SK-N-SH (cell line): ENCODE results near the gene GATD1. TPM values are rescaled to one million over a fixed set of nuclear protein-coding genes. Genes with fewer than 3 reads are reported as not detected.

Experiments
- CTCF ChIA-PET: fragments of 300-600, 350-600 bp; formaldehyde crosslinking; extraction: SDS; loops from one replicate; lab custom pipeline; 2021; lab: Yijun Ruan, JAX
- POLR2A ChIA-PET: fragments of 350-600 bp; sonication (Branson Sonifier 250); formaldehyde crosslinking; extraction: SDS; loops from one replicate; lab custom pipeline; 2020; ENCODE audit warnings: antibody characterized with exemption, inconsistent platforms; lab: Yijun Ruan, JAX
- DNase-seq: peaks from one replicate; pipeline ENCODE4 v3.0.0; 2012
- H2AFZ ChIP-seq: fragments of 200-600 bp; sonication (generic); 2 replicates; pipeline ENCODE4 v1.8.1; 2016; ENCODE audit warnings: antibody characterized with exemption, mild to moderate bottlenecking, low read depth
- H3F3A ChIP-seq: fragments of 200-600 bp; sonication (generic); replicated peaks from 2 replicates; pipeline ENCODE3; 2016; ENCODE audit warnings: antibody characterized with exemption, mild to moderate bottlenecking; ENCODE audit not compliant: insufficient read depth
- H3K27ac ChIP-seq, 2 experiments: fragments of 200-500 bp in 1 of 2; fragments of 200-600 bp in 1 of 2; sonication (Bioruptor generic) in 1 of 2; sonication (generic), shearing (Covaris generic) in 1 of 2; 2 replicates each; pipeline versions ENCODE4 v1.5.1 to v1.6.1; 2014 to 2016; ENCODE audit warnings: low read depth in 2 of 2, inconsistent platforms in 1 of 2, low read length in 1 of 2, mild to moderate bottlenecking in 1 of 2, mixed read lengths in 1 of 2
- H3K27me3 ChIP-seq: fragments of 200-600 bp; sonication (generic), shearing (Covaris generic); 2 replicates; pipeline ENCODE4 v1.6.1; 2016; ENCODE audit warnings: mixed run types; ENCODE audit not compliant: insufficient read depth
- H3K36me3 ChIP-seq, 2 experiments: fragments of 200-500 bp in 1 of 2; fragments of 200-600 bp in 1 of 2; sonication (Bioruptor generic) in 1 of 2; sonication (generic) in 1 of 2; replicated peaks in 1 of 2; 2 replicates each; pipeline versions ENCODE3 to v1.5.1; 2014 to 2016; ENCODE audit warnings: low read length in 1 of 2, mild to moderate bottlenecking in 1 of 2; ENCODE audit not compliant: insufficient read depth in 2 of 2, control insufficient read depth in 1 of 2
- H3K4me1 ChIP-seq, 2 experiments: fragments of 200-500 bp in 1 of 2; fragments of 200-600 bp in 1 of 2; sonication (Bioruptor generic) in 1 of 2; sonication (generic), shearing (Covaris generic) in 1 of 2; 2 replicates each; pipeline versions ENCODE4 v1.5.1 to v1.6.1; 2014 to 2016; ENCODE audit warnings: low read depth in 1 of 2, low read length in 1 of 2, mixed run types in 1 of 2; ENCODE audit not compliant: insufficient read depth in 2 of 2, control insufficient read depth in 1 of 2
- H3K4me2 ChIP-seq: fragments of 200-600 bp; sonication (generic), shearing (Covaris generic); 2 replicates; pipeline ENCODE4 v1.6.1; 2017; ENCODE audit warnings: mixed run types
- H3K4me3 ChIP-seq, 2 experiments: fragments of 200-500 bp in 1 of 2; fragments of 200-600 bp in 1 of 2; sonication (Bioruptor generic) in 1 of 2; sonication (generic), shearing (Covaris generic) in 1 of 2; 2 replicates each; pipeline versions ENCODE4 v1.5.1 to v1.8.1; 2014 to 2016; ENCODE audit warnings: low read depth in 2 of 2, inconsistent platforms in 1 of 2, low read length in 1 of 2, mild to moderate bottlenecking in 1 of 2, mixed read lengths in 1 of 2, moderate library complexity in 1 of 2
- H3K79me2 ChIP-seq: fragments of 200-600 bp; sonication (generic); 2 replicates; pipeline ENCODE4 v1.8.1; 2017; ENCODE audit warnings: mild to moderate bottlenecking; ENCODE audit not compliant: insufficient read depth
- H3K9ac ChIP-seq: fragments of 200-600 bp; sonication (generic); 2 replicates; pipeline ENCODE4 v1.6.1; 2017; ENCODE audit warnings: mixed run types
- H3K9me2 ChIP-seq: fragments of 200-600 bp; sonication (generic); 2 replicates; pipeline ENCODE4 v1.6.1; 2017; ENCODE audit warnings: mixed run types
- H3K9me3 ChIP-seq: fragments of 200-600 bp; sonication (generic); 2 replicates; pipeline ENCODE4 v1.6.1; 2017; ENCODE audit warnings: mixed run types, mild to moderate bottlenecking, moderate library complexity
- H4K20me1 ChIP-seq: fragments of 200-600 bp; sonication (generic); 2 replicates; pipeline ENCODE4 v1.6.1; 2017; ENCODE audit warnings: mild to moderate bottlenecking, mixed run types; ENCODE audit not compliant: insufficient read depth
- EP300 ChIP-seq, 2 experiments: IDR thresholded peaks; 2 replicates each; pipeline versions ENCODE4 v1.4.0 to v1.6.1; 2012; ENCODE audit warnings: borderline replicate concordance in 1 of 2, low read depth in 1 of 2, low read length in 1 of 2
- FOXJ3 ChIP-seq: sonication (generic); formaldehyde crosslinking; IDR thresholded peaks from 2 replicates; pipeline ENCODE4 v1.5.1; 2020; ENCODE audit warnings: mild to moderate bottlenecking, missing genetic modification reagents
- FOXM1 ChIP-seq: IDR thresholded peaks from 2 replicates; pipeline ENCODE4 v1.4.0; 2012; ENCODE audit warnings: low read depth, mild to moderate bottlenecking
- MEF2A ChIP-seq: IDR thresholded peaks from 2 replicates; pipeline ENCODE4 v1.4.0; 2012; ENCODE audit warnings: low read depth, borderline replicate concordance
- MXI1 ChIP-seq: IDR thresholded peaks from 2 replicates; pipeline ENCODE4 v1.6.1; 2012; ENCODE audit warnings: mild to moderate bottlenecking, low read depth, low read length, improper control_type of control experiment
- NRF1 ChIP-seq: IDR thresholded peaks from 2 replicates; pipeline ENCODE4 v1.6.1; 2012; ENCODE audit warnings: low read depth, mild to moderate bottlenecking, low read length
- RAD21 ChIP-seq: IDR thresholded peaks from 2 replicates; pipeline ENCODE4 v1.6.1; 2012; ENCODE audit warnings: mild to moderate bottlenecking, low read length
- RCOR1 ChIP-seq: fragments of 150-350 bp; IDR thresholded peaks from 2 replicates; pipeline ENCODE4 v1.6.1; 2017; ENCODE audit warnings: antibody characterized with exemption, low read length
- RFX5 ChIP-seq: IDR thresholded peaks from 2 replicates; pipeline ENCODE4 v1.6.1; 2012; ENCODE audit warnings: mild to moderate bottlenecking, improper control_type of control experiment, low read length
- RXRA ChIP-seq: IDR thresholded peaks from 2 replicates; pipeline ENCODE4 v1.4.0; 2012; ENCODE audit warnings: low read depth, mild to moderate bottlenecking, borderline replicate concordance
- TEAD4 ChIP-seq: IDR thresholded peaks from 2 replicates; pipeline ENCODE4 v1.4.0; 2012; ENCODE audit warnings: mild to moderate bottlenecking, borderline replicate concordance; ENCODE audit not compliant: insufficient read depth
- YY1 ChIP-seq: IDR thresholded peaks from 2 replicates; pipeline ENCODE4 v1.4.0; 2012; ENCODE audit warnings: low read depth, mild to moderate bottlenecking
- ZBTB33 ChIP-seq: IDR thresholded peaks from 2 replicates; pipeline ENCODE4 v1.4.0; 2012; ENCODE audit warnings: low read depth, borderline replicate concordance
- WGBS: methylation state at CpG from one replicate; pipeline ENCODE4 v1.1.6; 2017; ENCODE audit warnings: low lambda C conversion rate; 5-methylcytosine and 5-hydroxymethylcytosine counted together
- polyA plus RNA-seq, 3 experiments: library from polyadenylated mRNA; depleted of rRNA; stranded (reverse); fragments of >200 nt; gene quantifications; 2 replicates each; pipeline ENCODE4 v1.2.3, GENCODE V29; 2012
- TF ChIP-seq, protein P1 (sequence below): fragments of 150-350 bp; IDR thresholded peaks from 2 replicates; pipeline ENCODE4 v1.6.1; 2016; ENCODE audit warnings: mild to moderate bottlenecking, low read depth, low read length
- TF ChIP-seq, protein P2 (sequence below): IDR thresholded peaks from 2 replicates; pipeline ENCODE4 v1.4.0; 2012; ENCODE audit warnings: low read depth, borderline replicate concordance
- TF ChIP-seq, protein P3 (sequence below): fragments of 150-350 bp; IDR thresholded peaks from 2 replicates; pipeline ENCODE4 v1.6.1; 2017; ENCODE audit warnings: antibody characterized with exemption, low read length, low read depth, borderline replicate concordance
- TF ChIP-seq, protein P4 (sequence below): IDR thresholded peaks from 2 replicates; pipeline ENCODE4; 2012
- TF ChIP-seq, protein P5 (sequence below): IDR thresholded peaks from 2 replicates; pipeline ENCODE4 v1.4.0; 2012; ENCODE audit warnings: low read depth

The GATD1 gene
- polyA plus RNA-seq, 1 of the 3 experiments (the other 2 are of a cell fraction): 86.2 TPM

DNA sequence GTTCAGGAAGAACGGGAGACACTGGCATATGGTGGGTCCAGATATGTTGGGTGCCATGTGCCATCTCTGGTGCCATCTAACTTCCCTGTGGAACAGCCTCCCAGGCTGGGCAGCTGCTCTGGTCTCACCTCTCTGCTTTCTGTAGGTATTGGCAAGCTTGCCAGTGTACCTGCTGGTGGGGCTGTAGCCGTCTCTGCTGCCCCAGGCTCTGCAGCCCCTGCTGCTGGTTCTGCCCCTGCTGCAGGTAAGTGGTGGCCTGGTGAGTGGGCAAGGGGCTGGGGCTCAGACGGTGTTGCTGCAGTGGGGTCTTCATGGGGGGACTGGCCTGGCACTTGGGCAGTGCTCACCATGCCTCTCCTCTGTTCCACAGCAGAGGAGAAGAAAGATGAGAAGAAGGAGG is 35.1 kb upstream of the GATD1 start:
- no peak for DNase-seq
- no peak overlapping the region for H3K4me2 ChIP-seq
- peaks cover 27 to 28% of the 10 kb centered on the region in 2 experiments for H3K36me3 ChIP-seq
- 100% methylated on average over 2 of the region's 3 CpGs for WGBS
- H3K9ac ChIP-seq: no peak overlapping the region
- H3K27ac ChIP-seq: no peak overlapping the region
- H2AFZ ChIP-seq: no peak overlapping the region
- TF ChIP-seq EP300 (IDR thresholded peaks at IDR 0.05; ENCODE audit: borderline replicate concordance in 1 of 2, low read depth in 1 of 2, low read length in 1 of 2) (no peak), RCOR1 (no peak), FOXM1 (no peak), MXI1 (no peak), RFX5 (no peak), RXRA (no peak), MEF2A (no peak), ZBTB33 (no peak), NRF1 (no peak), TEAD4 (no peak), FOXJ3 (no peak), YY1 (no peak), RAD21 (no peak)
- TF ChIP-seq, protein P1, sequence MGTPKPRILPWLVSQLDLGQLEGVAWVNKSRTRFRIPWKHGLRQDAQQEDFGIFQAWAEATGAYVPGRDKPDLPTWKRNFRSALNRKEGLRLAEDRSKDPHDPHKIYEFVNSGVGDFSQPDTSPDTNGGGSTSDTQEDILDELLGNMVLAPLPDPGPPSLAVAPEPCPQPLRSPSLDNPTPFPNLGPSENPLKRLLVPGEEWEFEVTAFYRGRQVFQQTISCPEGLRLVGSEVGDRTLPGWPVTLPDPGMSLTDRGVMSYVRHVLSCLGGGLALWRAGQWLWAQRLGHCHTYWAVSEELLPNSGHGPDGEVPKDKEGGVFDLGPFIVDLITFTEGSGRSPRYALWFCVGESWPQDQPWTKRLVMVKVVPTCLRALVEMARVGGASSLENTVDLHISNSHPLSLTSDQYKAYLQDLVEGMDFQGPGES: no peak
- TF ChIP-seq, protein P2, sequence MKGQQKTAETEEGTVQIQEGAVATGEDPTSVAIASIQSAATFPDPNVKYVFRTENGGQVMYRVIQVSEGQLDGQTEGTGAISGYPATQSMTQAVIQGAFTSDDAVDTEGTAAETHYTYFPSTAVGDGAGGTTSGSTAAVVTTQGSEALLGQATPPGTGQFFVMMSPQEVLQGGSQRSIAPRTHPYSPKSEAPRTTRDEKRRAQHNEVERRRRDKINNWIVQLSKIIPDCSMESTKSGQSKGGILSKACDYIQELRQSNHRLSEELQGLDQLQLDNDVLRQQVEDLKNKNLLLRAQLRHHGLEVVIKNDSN: no peak
- TF ChIP-seq, protein P3, sequence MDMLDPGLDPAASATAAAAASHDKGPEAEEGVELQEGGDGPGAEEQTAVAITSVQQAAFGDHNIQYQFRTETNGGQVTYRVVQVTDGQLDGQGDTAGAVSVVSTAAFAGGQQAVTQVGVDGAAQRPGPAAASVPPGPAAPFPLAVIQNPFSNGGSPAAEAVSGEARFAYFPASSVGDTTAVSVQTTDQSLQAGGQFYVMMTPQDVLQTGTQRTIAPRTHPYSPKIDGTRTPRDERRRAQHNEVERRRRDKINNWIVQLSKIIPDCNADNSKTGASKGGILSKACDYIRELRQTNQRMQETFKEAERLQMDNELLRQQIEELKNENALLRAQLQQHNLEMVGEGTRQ: no peak
- TF ChIP-seq, protein P4, sequence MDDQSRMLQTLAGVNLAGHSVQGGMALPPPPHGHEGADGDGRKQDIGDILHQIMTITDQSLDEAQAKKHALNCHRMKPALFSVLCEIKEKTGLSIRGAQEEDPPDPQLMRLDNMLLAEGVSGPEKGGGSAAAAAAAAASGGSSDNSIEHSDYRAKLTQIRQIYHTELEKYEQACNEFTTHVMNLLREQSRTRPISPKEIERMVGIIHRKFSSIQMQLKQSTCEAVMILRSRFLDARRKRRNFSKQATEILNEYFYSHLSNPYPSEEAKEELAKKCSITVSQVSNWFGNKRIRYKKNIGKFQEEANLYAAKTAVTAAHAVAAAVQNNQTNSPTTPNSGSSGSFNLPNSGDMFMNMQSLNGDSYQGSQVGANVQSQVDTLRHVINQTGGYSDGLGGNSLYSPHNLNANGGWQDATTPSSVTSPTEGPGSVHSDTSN: no peak
- TF ChIP-seq, protein P5, sequence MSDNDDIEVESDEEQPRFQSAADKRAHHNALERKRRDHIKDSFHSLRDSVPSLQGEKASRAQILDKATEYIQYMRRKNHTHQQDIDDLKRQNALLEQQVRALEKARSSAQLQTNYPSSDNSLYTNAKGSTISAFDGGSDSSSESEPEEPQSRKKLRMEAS: no peak
- no peaks in the 10 kb centered on the region for H3K27me3 ChIP-seq
- H3K79me2 ChIP-seq: peaks cover 51% of the 10 kb centered on the region
- CTCF ChIA-PET: interaction anchor here (1.0 to 1.3 kb wide), 4 partner anchors 15 to 86 kb away, joined by 3 to 4 read pairs (median 3); partner anchors contain the start of genes POLR2L, SLC25A22 and TSPAN4
- H3K4me3 ChIP-seq: no peak overlapping the region
- peaks cover 8 to 19% of the 10 kb centered on the region in 2 experiments; a peak in 2 of 4 replicates for H3K4me1 ChIP-seq
- H3K9me2 ChIP-seq: no peaks in the 10 kb centered on the region
- H3K9me3 ChIP-seq: no peaks in the 10 kb centered on the region
- POLR2A ChIA-PET: no interaction called here
- peaks cover 30% of the 10 kb centered on the region for H4K20me1 ChIP-seq
- peaks cover 37% of the 10 kb centered on the region for H3F3A ChIP-seq
